ENCODE results near the gene EYA2.

DNA sequence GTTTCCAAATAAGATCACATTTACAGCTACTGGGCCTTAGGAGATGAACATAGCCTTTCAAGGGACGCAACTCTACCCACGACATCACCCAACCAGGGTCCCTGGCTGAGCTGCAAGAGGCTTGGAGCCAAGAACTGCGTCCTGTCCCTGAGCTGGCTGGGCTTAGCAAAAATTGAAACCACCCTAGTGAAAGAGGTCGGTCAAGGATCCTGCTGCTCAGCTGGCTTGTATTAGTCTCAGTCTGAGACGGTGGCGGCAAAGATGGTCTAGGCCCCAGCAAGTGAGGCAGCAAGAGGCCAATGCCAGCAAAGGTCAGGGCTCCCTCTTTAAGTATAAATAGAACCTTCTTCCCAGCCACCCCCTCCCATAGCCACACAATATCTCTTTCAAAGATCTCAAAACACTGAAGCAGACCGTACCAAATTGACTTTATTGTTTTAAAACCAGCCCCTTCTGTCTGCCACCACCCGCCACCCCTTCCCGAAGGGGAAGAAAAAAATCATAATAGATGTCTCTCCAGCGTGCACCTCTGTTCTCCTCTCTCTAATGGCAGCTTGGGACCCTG, 140.5 kb downstream of the EYA2 start:
- TF ChIP-seq, protein P1, sequence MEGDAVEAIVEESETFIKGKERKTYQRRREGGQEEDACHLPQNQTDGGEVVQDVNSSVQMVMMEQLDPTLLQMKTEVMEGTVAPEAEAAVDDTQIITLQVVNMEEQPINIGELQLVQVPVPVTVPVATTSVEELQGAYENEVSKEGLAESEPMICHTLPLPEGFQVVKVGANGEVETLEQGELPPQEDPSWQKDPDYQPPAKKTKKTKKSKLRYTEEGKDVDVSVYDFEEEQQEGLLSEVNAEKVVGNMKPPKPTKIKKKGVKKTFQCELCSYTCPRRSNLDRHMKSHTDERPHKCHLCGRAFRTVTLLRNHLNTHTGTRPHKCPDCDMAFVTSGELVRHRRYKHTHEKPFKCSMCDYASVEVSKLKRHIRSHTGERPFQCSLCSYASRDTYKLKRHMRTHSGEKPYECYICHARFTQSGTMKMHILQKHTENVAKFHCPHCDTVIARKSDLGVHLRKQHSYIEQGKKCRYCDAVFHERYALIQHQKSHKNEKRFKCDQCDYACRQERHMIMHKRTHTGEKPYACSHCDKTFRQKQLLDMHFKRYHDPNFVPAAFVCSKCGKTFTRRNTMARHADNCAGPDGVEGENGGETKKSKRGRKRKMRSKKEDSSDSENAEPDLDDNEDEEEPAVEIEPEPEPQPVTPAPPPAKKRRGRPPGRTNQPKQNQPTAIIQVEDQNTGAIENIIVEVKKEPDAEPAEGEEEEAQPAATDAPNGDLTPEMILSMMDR (IDR thresholded peaks at IDR 0.05) = no peak
- no peak for TF ChIP-seq POLR2A (IDR thresholded peaks at IDR 0.05)

All from heart left ventricle (tissue), 13 donors.